Stimulated activated CD4-positive, alpha-beta T cell treated with anti-CD3 and anti-CD28 coated beads, TNF-alpha, amount 100 ng/mL, for 24 hours (primary cell): Measurements from ENCODE around the gene IFNA8.
"Not testable (repeated sequence)": the region's sequence is repeated elsewhere in the genome, so short reads cannot be mapped to it uniquely, and the experiment has no call there.

Source experiments
- DNase-seq, 3 experiments: peaks; one replicate each; pipeline ENCODE4 v3.0.0-alpha.2; 2020; ENCODE audit warnings: low read depth in 3 of 3

The IFNA8 gene

GRCh38 chr9:21408817-21409216, at the start of gene IFNA8:
IFNA8 (plus strand) TSS chr9:21409117; CDS start chr9:21409177, 60 bp downstream.
- no peak for DNase-seq

- no peak for DNase-seq
Observed at GRCh38 chr9:21362287-21362686, 46.6 kb upstream of the IFNA8 start.

GRCh38 chr9:21367169-21367568, 41.7 kb upstream of the IFNA8 start:
- not testable (repeated sequence) for DNase-seq

GRCh38 chr9:21367957-21368356, 41.0 kb upstream of the IFNA8 start, which contains the start of gene IFNA13:
IFNA13 (minus strand) TSS chr9:21368057; CDS start chr9:21368010, 47 bp downstream.
- no peak for DNase-seq

GRCh38 chr9:21371467-21371866, 37.5 kb upstream of the IFNA8 start:
- not testable (repeated sequence) for DNase-seq

GRCh38 chr9:21381448-21382339, 27.2 kb upstream of the IFNA8 start:
- DNase-seq: no peak

- no peak for DNase-seq
Observed at GRCh38 chr9:21383627-21384026, 25.3 kb upstream of the IFNA8 start.

GRCh38 chr9:21385131-21385670, 23.7 kb upstream of the IFNA8 start, which contains the start of gene IFNA2:
IFNA2 (minus strand) TSS chr9:21385398; CDS start chr9:21385329, 69 bp downstream.
- DNase-seq: no peak

- DNase-seq: no peak
Observed at GRCh38 chr9:21392270-21392669, 16.6 kb upstream of the IFNA8 start.

GRCh38 chr9:21395778-21396717, 12.9 kb upstream of the IFNA8 start:
- peak; percentile 13 to 55 (median 40) for DNase-seq

GRCh38 chr9:21398955-21399489, 9.9 kb upstream of the IFNA8 start:
- DNase-seq: no peak

- no peak for DNase-seq
Observed at GRCh38 chr9:21399956-21400355, 9.0 kb upstream of the IFNA8 start.

- DNase-seq: no peak
Observed at GRCh38 chr9:21402386-21403251, 6.3 kb upstream of the IFNA8 start.

- no peak for DNase-seq
Observed at GRCh38 chr9:21404146-21404545, 4.8 kb upstream of the IFNA8 start.

- DNase-seq: no peak
Observed at GRCh38 chr9:21412107-21412506, 3.2 kb downstream of the IFNA8 start.

GRCh38 chr9:21413151-21413550, 4.2 kb downstream of the IFNA8 start:
- no peak for DNase-seq

- DNase-seq: no peak
Observed at GRCh38 chr9:21413624-21414023, 4.7 kb downstream of the IFNA8 start.

GRCh38 chr9:21414220-21414940, 5.5 kb downstream of the IFNA8 start:
- DNase-seq: no peak

- no peak for DNase-seq
Observed at GRCh38 chr9:21415493-21416267, 6.8 kb downstream of the IFNA8 start.
